Measurements from ENCODE around the gene KCNN3.

DNA sequence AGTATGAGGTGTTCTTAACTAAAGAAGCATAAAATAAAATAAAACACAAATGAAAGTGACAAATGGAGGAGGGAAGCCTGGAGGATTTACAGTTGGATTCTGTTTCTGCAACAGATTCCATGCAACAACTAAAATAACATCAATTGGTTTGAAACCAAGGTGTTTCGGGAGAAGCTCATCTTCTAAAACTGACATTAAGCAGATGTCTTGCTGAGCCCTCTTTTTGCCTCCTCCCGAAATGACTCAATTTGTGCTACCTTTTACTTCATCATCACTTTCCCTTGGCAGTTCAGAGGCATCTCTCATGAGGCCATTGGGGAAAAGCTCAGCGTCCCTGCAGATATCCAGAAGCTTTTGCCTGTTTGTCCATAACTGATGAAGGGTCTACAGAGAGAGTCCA, 140.5 kb downstream of the KCNN3 start:
- TF ChIP-seq EZH2 (optimal IDR thresholded peaks at IDR 0.05; ENCODE audit: low read depth, low read length), result no peak
- no peak for TF ChIP-seq CTCF (IDR thresholded peaks at IDR 0.05; ENCODE audit: low read length)
- TF ChIP-seq EZH2phosphoT487 (IDR thresholded peaks at IDR 0.05; ENCODE audit: low read length), result no peak
